Measurements from ENCODE around the gene SEMA3A. TPM values are rescaled to one million over a fixed set of nuclear protein-coding genes. Genes with fewer than 3 reads are reported as not detected.

Gene SEMA3A
- total and polyA plus RNA-seq, 2 of the 4 experiments (the other 2 are of a cell fraction) = 31.2 to 213 TPM

GRCh38 chr7:84009782-84010181, 184.8 kb downstream of the SEMA3A start:
- Histone ChIP-seq H2BK120ac (ENCODE audit: low read depth, low read length) (no peak overlapping the region), H2AK9ac (replicated peaks; ENCODE audit: low read depth, low read length, poor library complexity) (no peak overlapping the region), H3K27me3 (ENCODE audit: control insufficient read depth, insufficient read depth, low read length) (no peaks in the 10 kb centered on the region), H3K4me2 (ENCODE audit: low read depth, low read length) (no peak overlapping the region), H4K8ac (ENCODE audit: low read depth in 2 of 2, low read length in 2 of 2) (peak overlapping the region in 1 of 2 experiments; percentile 30; a peak in 2 of 4 replicates), H3K9me1 (ENCODE audit: insufficient read depth, low read length) (0 out of 2 replicates have a peak, but pooled peaks cover 2% of the 10 kb centered on the region), H3K56ac (ENCODE audit: extremely low read depth, insufficient read depth, low read length) (no peak overlapping the region), H3K18ac (ENCODE audit: low read depth, low read length) (peak overlapping the region; percentile 64; the same call in 1 of the 2 replicates), H3K4ac (ENCODE audit: low read depth, low read length) (no peak overlapping the region), H3K36me3 (ENCODE audit: control insufficient read depth, insufficient read depth, low read length) (peaks cover 21% of the 10 kb centered on the region), H2BK20ac (ENCODE audit: low read depth, low read length) (no peak overlapping the region), H3K4me1 (ENCODE audit: control insufficient read depth, insufficient read depth, low read length) (peaks cover 3% of the 10 kb centered on the region), H3K9ac (ENCODE audit: low read depth, low read length) (no peak overlapping the region), H2AK5ac (ENCODE audit: low read depth, low read length) (peak overlapping the region; percentile 93; the same call in 1 of the 2 replicates), H3K9me3 (ENCODE audit: control insufficient read depth, insufficient read depth, low read length) (no peaks in the 10 kb centered on the region), H2BK15ac (ENCODE audit: low read depth, low read length) (peak overlapping the region; percentile 92; the same call in 1 of the 3 replicates), H3K23ac (ENCODE audit: low read depth, low read length) (no peak overlapping the region), H4K20me1 (ENCODE audit: insufficient read depth, low read length) (no peaks in the 10 kb centered on the region), H3K4me3 (ENCODE audit: insufficient read depth, low read depth, low read length) (no peak overlapping the region), H3K14ac (replicated peaks; ENCODE audit: low read depth, low read length) (no peak overlapping the region), H4K91ac (ENCODE audit: insufficient read depth, low read depth, low read length) (peak overlapping the region; percentile 79), H3K79me1 (ENCODE audit: low read depth in 1 of 2, low read length in 2 of 2) (peaks cover 8 to 17% of the 10 kb centered on the region in 2 experiments), H4K5ac (ENCODE audit: low read depth, low read length) (no peak overlapping the region), H3K27ac (ENCODE audit: insufficient read depth, low read length) (no peak overlapping the region; the same call in 1 of the 2 replicates), H2BK5ac (ENCODE audit: low read depth, low read length, poor library complexity, severe bottlenecking) (peak overlapping the region; percentile 80), H2AFZ (replicated peaks; ENCODE audit: low read length, poor library complexity) (no peak overlapping the region)
- dilution Hi-C loops (cut with HindIII; ENCODE audit: low sequenced_read_pairs, unreplicated experiment) = no loop called here
- DNase-seq (peak; percentile 13), ATAC-seq (ENCODE audit: low read depth) (no peak)
- no TSS peak for BruUV-seq (replicated peaks)
- no peak for TF ChIP-seq ELK1 (IDR thresholded peaks at IDR 0.05; ENCODE audit: borderline replicate concordance, low read depth, low read length)
- no peak for TF ChIP-seq USF2 (IDR thresholded peaks at IDR 0.05; ENCODE audit: low read depth, low read length)
- TF ChIP-seq CHD1 (IDR thresholded peaks at IDR 0.05; ENCODE audit: low read depth, low read length) = no peak
- TF ChIP-seq RFX5 (IDR thresholded peaks at IDR 0.05; ENCODE audit: low read depth, low read length) = no peak
- TF ChIP-seq NFE2L2 (IDR thresholded peaks at IDR 0.05; ENCODE audit: low read depth, low read length) = no peak
- TF ChIP-seq CTCF (conservative IDR thresholded peaks at IDR 0.05; ENCODE audit: low read depth, low read length) = no peak
- TF ChIP-seq SMC3 (IDR thresholded peaks at IDR 0.05; ENCODE audit: low read depth, low read length) = no peak
- no peak for TF ChIP-seq MAZ (IDR thresholded peaks at IDR 0.05; ENCODE audit: borderline replicate concordance, low read depth, low read length)
- TF ChIP-seq RCOR1 (IDR thresholded peaks at IDR 0.05; ENCODE audit: insufficient replicate concordance, low read length) = no peak
- no peak for TF ChIP-seq FOS (IDR thresholded peaks at IDR 0.05; ENCODE audit: low read depth, low read length)
- TF ChIP-seq BHLHE40 (IDR thresholded peaks at IDR 0.05; ENCODE audit: low read depth, low read length) = no peak
- TF ChIP-seq MXI1 (IDR thresholded peaks at IDR 0.05; ENCODE audit: borderline replicate concordance, low read depth, low read length) = no peak
- no peak for TF ChIP-seq RAD21 (IDR thresholded peaks at IDR 0.05; ENCODE audit: low read length)
- TF ChIP-seq CEBPB (IDR thresholded peaks at IDR 0.05; ENCODE audit: low read depth, low read length) = no peak
- TF ChIP-seq MAFK (IDR thresholded peaks at IDR 0.05; ENCODE audit: low read depth, low read length) = no peak
- no peak for TF ChIP-seq POLR2A (IDR thresholded peaks at IDR 0.05; ENCODE audit: low read depth, low read length)
- intact Hi-C loops (cut with micrococcal nuclease) = loop anchor here (5.0 kb wide), 1 partner anchor 168 kb away; no protein-coding TSS in a partner anchor
- ChIA-PET CTCF (no interaction called here), POLR2A (ENCODE audit: unreplicated experiment) (no interaction called here)
- WGBS, 2 experiments (ENCODE audit: extremely low coverage in 2 of 2, insufficient read length in 1 of 2) = no CpG with 5 or more reads among the region's 1 CpG
- in situ Hi-C loops (cut with MboI; ENCODE audit: low sequenced_read_pairs) = no loop called here
